BE2C (cell line): ENCODE results near the gene CYBA.

Source experiments
- DNase-seq: peaks from one replicate; pipeline ENCODE4 v3.0.0-alpha.2; 2020
- H3K27me3 ChIP-seq: fragments of 250-450 bp; sonication (Bioruptor Pico); 2 replicates; pipeline ENCODE4 v1.5.1; 2020; ENCODE audit warnings: mild to moderate bottlenecking
- H3K36me3 ChIP-seq: fragments of 250-450 bp; sonication (Bioruptor Pico); 2 replicates; pipeline ENCODE4 v1.5.1; 2020; ENCODE audit warnings: mild to moderate bottlenecking
- H3K4me1 ChIP-seq: fragments of 250-450 bp; sonication (Bioruptor Pico); 2 replicates; pipeline ENCODE4 v1.5.1; 2020
- H3K4me3 ChIP-seq: 2 replicates; pipeline ENCODE4 v1.5.1; 2011; ENCODE audit warnings: low read depth, low read length
- H3K9me3 ChIP-seq: fragments of 250-450 bp; sonication (Bioruptor Pico); 2 replicates; pipeline ENCODE4 v1.5.1; 2020
- TF ChIP-seq, protein P1 (sequence below): IDR thresholded peaks from 2 replicates; pipeline ENCODE4 v1.5.1; 2012; ENCODE audit warnings: mild to moderate bottlenecking, low read depth, low read length

Gene CYBA

DNA sequence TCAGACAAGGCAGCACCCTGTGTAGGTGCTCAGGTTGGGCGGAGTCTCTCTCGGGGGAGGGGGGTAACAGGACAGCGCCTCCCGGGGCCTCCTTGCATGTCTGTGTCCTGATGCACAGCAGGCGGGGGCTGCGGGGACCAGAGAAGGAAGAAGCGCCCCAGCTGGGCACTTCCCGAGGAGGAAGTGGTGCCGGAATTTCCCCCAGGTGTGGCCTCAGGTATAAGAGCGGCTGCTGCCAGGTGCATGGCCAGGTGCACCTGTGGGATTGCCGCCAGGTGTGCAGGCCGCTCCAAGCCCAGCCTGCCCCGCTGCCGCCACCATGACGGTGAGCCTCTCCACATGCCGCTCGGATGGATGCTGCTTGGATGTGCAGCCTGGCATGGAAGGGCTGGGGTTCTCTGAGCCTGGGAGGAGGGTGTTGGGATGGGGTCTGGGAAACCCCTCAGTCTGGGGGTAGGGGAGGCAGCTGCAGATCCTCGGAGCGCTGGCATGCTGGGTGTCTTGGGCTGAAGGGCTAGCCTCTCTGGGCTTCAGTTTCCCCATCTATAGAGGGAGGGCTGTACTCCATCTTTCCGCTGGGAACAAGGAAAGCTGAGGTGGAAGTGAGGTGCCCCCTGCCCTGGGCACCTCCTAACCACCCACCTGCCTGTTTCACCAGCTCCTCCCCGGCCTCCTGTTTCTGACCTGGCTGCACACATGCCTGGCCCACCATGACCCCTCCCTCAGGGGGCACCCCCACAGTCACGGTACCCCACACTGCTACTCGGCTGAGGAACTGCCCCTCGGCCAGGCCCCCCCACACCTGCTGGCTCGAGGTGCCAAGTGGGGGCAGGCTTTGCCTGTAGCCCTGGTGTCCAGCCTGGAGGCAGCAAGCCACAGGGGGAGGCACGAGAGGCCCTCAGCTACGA lies 12.3 kb downstream of the CYBA start, which contains the start of gene IL17C:
Gene IL17C (plus strand): TSS at position 250 of the 908 bp plus-strand sequence. CDS start 70 bp downstream, at position 320.
- Histone ChIP-seq H3K36me3 (no peaks in the 10 kb centered on the region), H3K9me3 (no peaks in the 10 kb centered on the region), H3K4me3 (no peak within 1 kb of the TSS), H3K27me3 (peaks cover 26% of the 10 kb centered on the region), H3K4me1 (no peaks in the 10 kb centered on the region)
- TF ChIP-seq, protein P1, sequence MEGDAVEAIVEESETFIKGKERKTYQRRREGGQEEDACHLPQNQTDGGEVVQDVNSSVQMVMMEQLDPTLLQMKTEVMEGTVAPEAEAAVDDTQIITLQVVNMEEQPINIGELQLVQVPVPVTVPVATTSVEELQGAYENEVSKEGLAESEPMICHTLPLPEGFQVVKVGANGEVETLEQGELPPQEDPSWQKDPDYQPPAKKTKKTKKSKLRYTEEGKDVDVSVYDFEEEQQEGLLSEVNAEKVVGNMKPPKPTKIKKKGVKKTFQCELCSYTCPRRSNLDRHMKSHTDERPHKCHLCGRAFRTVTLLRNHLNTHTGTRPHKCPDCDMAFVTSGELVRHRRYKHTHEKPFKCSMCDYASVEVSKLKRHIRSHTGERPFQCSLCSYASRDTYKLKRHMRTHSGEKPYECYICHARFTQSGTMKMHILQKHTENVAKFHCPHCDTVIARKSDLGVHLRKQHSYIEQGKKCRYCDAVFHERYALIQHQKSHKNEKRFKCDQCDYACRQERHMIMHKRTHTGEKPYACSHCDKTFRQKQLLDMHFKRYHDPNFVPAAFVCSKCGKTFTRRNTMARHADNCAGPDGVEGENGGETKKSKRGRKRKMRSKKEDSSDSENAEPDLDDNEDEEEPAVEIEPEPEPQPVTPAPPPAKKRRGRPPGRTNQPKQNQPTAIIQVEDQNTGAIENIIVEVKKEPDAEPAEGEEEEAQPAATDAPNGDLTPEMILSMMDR: no peak
- DNase-seq: no peak

DNA sequence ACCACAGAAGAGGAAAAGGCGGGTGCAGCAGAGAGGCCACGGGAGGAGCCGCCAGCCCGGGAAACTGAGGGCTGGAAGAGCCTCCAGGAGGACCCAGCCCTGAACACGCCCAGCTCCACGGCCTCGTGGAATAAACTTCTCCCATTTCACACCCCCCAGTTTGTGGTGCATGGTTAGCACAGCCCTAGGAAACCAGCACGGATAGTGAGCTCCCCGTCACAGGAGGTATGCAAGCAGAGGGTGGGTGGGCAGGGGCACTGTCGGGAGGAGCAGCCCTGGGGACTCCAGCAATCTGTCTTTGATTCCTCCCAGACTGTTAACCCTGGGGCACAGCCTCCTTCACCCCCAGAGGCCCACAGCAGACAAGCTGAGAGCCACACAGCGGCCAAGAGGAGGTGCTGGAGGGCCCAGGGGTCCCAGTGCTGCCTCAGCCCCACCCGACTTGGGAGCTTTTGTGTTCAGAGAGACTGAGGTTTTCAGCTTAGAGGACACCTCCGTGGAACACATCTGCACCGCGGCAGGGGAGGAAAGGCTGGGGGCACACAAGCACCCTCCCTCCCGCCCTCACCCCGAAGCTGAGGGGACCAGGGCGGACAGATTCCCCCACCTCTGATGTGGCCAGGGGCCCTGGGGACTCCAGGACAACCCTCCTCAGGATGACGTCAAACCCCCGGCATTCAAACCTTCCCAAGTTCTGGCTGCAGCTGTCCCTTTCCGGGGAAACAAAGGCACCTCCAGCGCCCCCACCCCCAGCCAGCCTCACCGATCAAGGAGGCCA lies 14.2 kb downstream of the CYBA start:
- H3K9me3 ChIP-seq: no peaks in the 10 kb centered on the region
- no peak overlapping the region for H3K4me3 ChIP-seq
- H3K27me3 ChIP-seq: peaks cover 26% of the 10 kb centered on the region
- peaks cover 3% of the 10 kb centered on the region for H3K36me3 ChIP-seq
- H3K4me1 ChIP-seq: no peaks in the 10 kb centered on the region
- DNase-seq: no peak
- TF ChIP-seq, protein P1: no peak

DNA sequence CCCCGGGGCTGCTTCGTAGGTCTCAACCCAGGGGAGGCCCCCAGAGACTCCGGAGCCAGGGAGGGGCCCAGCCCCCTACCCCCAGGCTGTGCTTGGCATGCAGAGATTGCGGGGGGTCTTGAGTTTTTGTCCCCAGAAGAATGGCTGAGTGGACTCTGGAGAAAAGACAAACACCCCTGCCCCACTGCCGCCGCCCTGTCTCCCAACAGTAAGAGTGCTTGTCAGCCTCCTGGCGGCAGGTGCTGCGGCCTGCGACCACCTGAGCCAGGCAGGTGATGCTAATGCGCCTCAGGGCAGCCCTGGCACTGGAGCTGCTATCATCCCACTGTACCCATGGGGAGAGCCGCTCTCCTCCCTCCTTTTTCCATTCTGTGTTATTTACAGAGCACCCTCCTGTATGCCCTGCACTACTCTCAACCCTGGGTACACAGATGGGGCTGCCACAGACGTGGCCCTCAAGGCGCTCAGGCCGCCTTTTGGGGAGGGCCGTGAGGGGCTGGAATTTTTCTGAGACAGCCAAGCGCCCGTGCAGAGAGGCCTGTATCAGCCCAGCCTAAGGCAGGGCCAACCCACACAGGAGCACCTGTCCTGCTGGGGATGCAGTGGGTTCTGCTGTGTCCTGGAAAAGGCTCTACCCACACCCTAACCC lies 15.1 kb downstream of the CYBA start:
- H3K27me3 ChIP-seq: peaks cover 21% of the 10 kb centered on the region
- no peaks in the 10 kb centered on the region for H3K4me1 ChIP-seq
- DNase-seq: no peak
- peaks cover 9% of the 10 kb centered on the region for H3K36me3 ChIP-seq
- H3K9me3 ChIP-seq: no peaks in the 10 kb centered on the region
- no peak overlapping the region for H3K4me3 ChIP-seq
- TF ChIP-seq, protein P1: no peak

DNA sequence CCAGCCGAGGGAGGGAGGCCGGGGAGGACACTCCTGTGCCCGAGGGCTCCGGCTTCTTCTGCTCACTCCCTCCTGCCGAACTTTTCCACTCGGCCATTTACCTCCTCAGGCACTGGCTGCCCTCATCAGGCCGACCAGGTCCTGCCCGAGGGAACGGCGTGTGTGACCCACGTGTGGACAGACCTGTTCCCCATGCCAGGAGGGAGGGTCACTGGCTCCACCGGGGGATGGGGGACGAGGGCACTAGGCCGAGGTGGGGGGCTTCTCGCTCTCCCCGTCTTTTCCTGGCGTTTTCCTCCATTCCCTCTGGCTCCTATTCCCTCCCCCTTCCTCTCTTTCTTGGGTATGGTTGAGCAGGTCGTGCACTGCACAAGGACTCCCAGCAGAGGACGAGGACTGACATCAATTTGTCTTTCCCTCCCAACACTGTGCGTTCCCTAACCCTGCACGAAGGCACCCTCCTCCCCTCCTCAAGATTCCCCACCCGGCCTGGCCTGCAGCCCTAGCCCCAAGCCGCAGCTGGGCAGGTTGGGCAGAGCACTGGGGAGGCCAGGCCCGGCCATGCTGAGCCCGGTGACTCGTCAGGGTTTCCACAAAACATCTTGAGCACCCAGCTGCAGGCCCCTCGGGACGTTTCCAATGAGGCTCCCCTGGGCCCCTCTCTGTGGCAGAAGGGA lies 15.7 kb downstream of the CYBA start:
- no peaks in the 10 kb centered on the region for H3K9me3 ChIP-seq
- H3K4me3 ChIP-seq: no peak overlapping the region
- DNase-seq: no peak
- H3K4me1 ChIP-seq: no peaks in the 10 kb centered on the region
- peaks cover 14% of the 10 kb centered on the region for H3K36me3 ChIP-seq
- TF ChIP-seq, protein P1: no peak
- H3K27me3 ChIP-seq: peaks cover 15% of the 10 kb centered on the region

DNA sequence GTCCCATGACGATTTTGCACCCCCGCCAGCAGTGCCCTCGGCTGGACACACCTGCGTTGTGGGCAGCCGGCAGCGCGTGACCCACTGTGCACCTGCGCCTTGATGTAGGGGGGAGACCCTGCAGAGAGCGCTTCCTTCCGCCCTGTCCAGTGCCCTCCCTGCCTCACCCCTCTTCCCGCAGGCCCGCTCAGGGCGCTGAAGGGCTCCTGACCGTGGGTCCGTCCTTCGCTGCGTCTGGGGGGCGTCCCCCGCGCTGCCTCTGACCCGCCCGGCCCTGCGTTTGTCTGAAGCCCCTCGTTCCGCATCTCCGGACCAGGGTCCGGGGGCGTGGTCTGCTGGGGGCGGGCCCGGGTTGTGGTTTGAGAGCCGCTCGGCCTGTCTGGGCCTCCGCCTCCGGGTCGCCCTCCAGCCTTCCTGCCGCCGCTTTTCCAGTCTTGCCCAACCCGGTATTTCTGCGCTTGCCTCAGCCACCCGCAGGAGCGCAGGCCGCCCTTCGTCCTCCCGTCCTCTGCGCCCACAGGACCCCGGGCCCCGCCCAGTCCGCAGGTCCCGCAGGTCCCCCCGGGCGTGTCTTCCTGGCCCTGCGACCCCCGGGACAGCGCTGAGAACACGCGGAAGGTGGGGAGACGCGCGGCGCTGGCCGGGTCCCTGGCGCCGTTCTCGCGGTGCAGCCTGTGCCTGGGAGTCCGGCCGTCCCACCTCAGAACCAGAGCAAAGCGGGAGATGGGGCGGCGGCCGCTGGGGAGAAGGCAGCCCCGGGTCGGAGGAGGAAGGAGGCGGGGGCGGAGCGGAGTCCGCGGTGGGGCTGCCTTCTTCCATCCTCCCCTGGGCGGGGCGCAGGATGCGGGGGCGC lies 16.5 kb downstream of the CYBA start:
- Histone ChIP-seq H3K27me3 (peaks cover 7% of the 10 kb centered on the region), H3K4me1 (no peaks in the 10 kb centered on the region), H3K9me3 (no peaks in the 10 kb centered on the region), H3K36me3 (peaks cover 21% of the 10 kb centered on the region), H3K4me3 (no peak overlapping the region)
- DNase-seq: no peak
- TF ChIP-seq, protein P1: no peak
